ENCODE data around the gene KHDRBS2. TPM values are rescaled to one million over a fixed set of nuclear protein-coding genes. Genes with fewer than 3 reads are reported as not detected.

The KHDRBS2 gene
- total RNA-seq, 2 donors from 2014 or later: 0.18 to 0.91 TPM

DNA sequence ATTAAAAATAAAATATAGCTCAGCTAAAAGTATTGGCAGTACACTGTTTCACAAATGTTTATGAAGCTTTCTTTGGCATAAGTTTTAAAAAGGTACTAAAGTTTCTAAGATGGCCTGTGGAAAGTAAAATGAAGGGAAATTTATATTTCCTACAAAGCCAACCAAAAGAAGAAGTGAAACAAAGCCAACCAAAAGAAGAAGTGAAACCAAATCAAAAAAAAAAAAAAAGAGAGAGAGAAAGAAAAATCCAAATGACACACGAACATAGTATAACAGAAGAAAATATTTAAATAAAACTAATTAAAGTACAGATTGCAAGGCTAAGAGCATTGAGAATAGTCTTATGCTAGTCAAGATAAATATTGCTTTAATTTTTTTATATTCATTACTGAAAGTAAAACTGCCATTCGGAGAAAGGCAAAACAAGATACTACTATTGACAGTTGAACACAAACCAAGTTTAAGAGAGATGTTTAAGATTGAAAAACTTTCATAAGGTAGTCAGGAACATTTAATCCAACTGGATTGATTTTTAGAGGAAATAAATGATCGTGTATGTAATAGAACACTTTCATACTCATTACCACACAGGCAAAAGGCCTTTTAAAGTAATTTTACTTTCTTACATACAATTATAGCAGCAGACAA lies 12.8 kb upstream of the KHDRBS2 start:
- no peak for DNase-seq (ENCODE audit: low spot score)
- no peaks in the 10 kb centered on the region for H3K9me3 ChIP-seq
- no peaks in the 10 kb centered on the region for H3K27me3 ChIP-seq (replicated peaks; ENCODE audit: insufficient read depth)
- no peak for TF ChIP-seq CTCF (IDR thresholded peaks at IDR 0.05)
- H3K4me1 ChIP-seq (replicated peaks): no peaks in the 10 kb centered on the region
- intact Hi-C loops (cut with DNase I): no loop called here
- WGBS: 82% methylated on average over 3 of the region's 3 CpGs
- H3K4me3 ChIP-seq: no peak overlapping the region
- no peak overlapping the region for H3K27ac ChIP-seq
- no peaks in the 10 kb centered on the region for H3K36me3 ChIP-seq

- intact Hi-C loops (cut with DNase I): no loop called here
- Histone ChIP-seq H3K4me1 (replicated peaks) (no peaks in the 10 kb centered on the region), H3K36me3 (no peaks in the 10 kb centered on the region), H3K4me3 (no peak overlapping the region), H3K27ac (no peak overlapping the region), H3K27me3 (replicated peaks; ENCODE audit: insufficient read depth) (no peaks in the 10 kb centered on the region), H3K9me3 (no peaks in the 10 kb centered on the region)
- DNase-seq (ENCODE audit: low spot score): no peak
- 83% methylated on average over 1 of the region's 1 CpG for WGBS
- no peak for TF ChIP-seq POLR2AphosphoS5 (IDR thresholded peaks at IDR 0.05)
- TF ChIP-seq CTCF (IDR thresholded peaks at IDR 0.05): no peak
- TF ChIP-seq POLR2A (IDR thresholded peaks at IDR 0.05): no peak
Observed at GRCh38 chr6:62296541-62296940, 10.5 kb upstream of the KHDRBS2 start.

- H3K27ac ChIP-seq: no peak overlapping the region
- no peak overlapping the region for H3K4me3 ChIP-seq
- no peak for TF ChIP-seq CTCF (IDR thresholded peaks at IDR 0.05)
- no peak for TF ChIP-seq POLR2AphosphoS5 (IDR thresholded peaks at IDR 0.05)
- no peak for TF ChIP-seq POLR2A (IDR thresholded peaks at IDR 0.05)
- H3K27me3 ChIP-seq (replicated peaks; ENCODE audit: insufficient read depth): peaks cover 6% of the 10 kb centered on the region
- no peaks in the 10 kb centered on the region for H3K9me3 ChIP-seq
- H3K36me3 ChIP-seq: no peaks in the 10 kb centered on the region
- no peak for DNase-seq (ENCODE audit: low spot score)
- 69% methylated on average over 1 of the region's 1 CpG for WGBS
- intact Hi-C loops (cut with DNase I): no loop called here
- H3K4me1 ChIP-seq (replicated peaks): no peaks in the 10 kb centered on the region
Observed at GRCh38 chr6:62288974-62289373, 2.9 kb upstream of the KHDRBS2 start.

DNA sequence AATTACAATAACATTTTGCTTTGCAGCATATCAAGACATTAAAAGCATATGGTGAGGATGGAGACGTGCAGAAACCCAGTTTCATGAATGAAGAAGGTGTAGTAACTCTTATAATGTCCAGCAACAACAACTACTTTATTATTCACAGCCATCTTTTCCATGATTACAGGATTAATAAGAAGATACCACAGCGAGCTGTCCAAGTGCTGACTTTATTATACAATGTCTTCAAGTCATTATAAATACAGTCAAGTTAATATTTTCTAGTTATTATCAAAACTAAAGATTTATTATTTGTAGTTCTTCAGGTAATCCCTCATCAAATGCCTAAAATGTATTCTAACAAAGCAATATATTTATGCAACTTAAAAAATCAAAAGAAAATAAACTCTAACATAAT lies 2.5 kb upstream of the KHDRBS2 start:
- Histone ChIP-seq H3K36me3 (no peaks in the 10 kb centered on the region), H3K4me3 (no peak overlapping the region), H3K27me3 (replicated peaks; ENCODE audit: insufficient read depth) (peaks cover 6% of the 10 kb centered on the region), H3K4me1 (replicated peaks) (no peaks in the 10 kb centered on the region), H3K9me3 (no peaks in the 10 kb centered on the region), H3K27ac (no peak overlapping the region)
- 71% methylated on average over 2 of the region's 2 CpGs for WGBS
- TF ChIP-seq CTCF (IDR thresholded peaks at IDR 0.05): no peak
- intact Hi-C loops (cut with DNase I): no loop called here
- DNase-seq (ENCODE audit: low spot score): no peak

DNA sequence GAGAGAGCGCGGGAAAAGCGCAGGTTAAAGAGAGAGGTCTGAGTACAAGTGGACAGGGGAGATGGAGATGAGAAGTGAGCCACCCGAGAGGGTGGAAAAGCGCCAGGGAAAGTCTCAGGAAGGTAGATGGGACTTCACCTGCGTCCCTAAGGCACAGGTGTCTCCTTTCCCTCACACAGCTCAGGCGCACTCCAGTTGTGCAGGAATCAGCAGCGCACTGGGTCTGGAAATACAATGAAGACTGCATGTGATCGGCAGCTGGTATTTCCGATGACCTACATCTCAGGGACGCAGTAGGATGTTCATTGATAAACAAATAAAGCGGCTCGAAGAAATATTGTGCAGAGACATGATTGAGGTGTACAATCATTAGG lies 432 bp upstream of the KHDRBS2 start:
- no peak overlapping the region for H3K4me3 ChIP-seq
- TF ChIP-seq CTCF (IDR thresholded peaks at IDR 0.05) (no peak), POLR2A (IDR thresholded peaks at IDR 0.05) (no peak), POLR2AphosphoS5 (IDR thresholded peaks at IDR 0.05) (no peak)

More for the DNA sequence above, 432 bp upstream of the KHDRBS2 start:
- no peaks in the 10 kb centered on the region for H3K36me3 ChIP-seq
- no peak for DNase-seq (ENCODE audit: low spot score)
- H3K9me3 ChIP-seq: no peaks in the 10 kb centered on the region
- H3K27ac ChIP-seq: no peak overlapping the region
- H3K27me3 ChIP-seq (replicated peaks; ENCODE audit: insufficient read depth): peaks cover 6% of the 10 kb centered on the region
- H3K4me1 ChIP-seq (replicated peaks): no peaks in the 10 kb centered on the region
- WGBS: 6% methylated on average over 13 of the region's 13 CpGs
- intact Hi-C loops (cut with DNase I): no loop called here
